ENCODE measurements around the gene RAB25.
"Not testable (repeated sequence)": the region's sequence is repeated elsewhere in the genome, so short reads cannot be mapped to it uniquely, and the experiment has no call there.

Gene RAB25

GRCh38 chr1:156114919-156115513, 54.1 kb downstream of the RAB25 start:
- peak overlapping the region; percentile 94 for H3K4me2 ChIP-seq (ENCODE audit: low read length)
- no peaks in the 10 kb centered on the region for H3K9me3 ChIP-seq (replicated peaks; ENCODE audit: low read length)
- peak overlapping the region; percentile 99 for H3K4me3 ChIP-seq (ENCODE audit: low read length)
- no peaks in the 10 kb centered on the region for H3K27me3 ChIP-seq (ENCODE audit: control insufficient read depth, insufficient read depth, low read length)
- peaks cover 49% of the 10 kb centered on the region for H3K4me1 ChIP-seq (ENCODE audit: control insufficient read depth, insufficient read depth, low read length)
- peak overlapping the region; percentile 100 for H3K9ac ChIP-seq (ENCODE audit: low read depth, low read length)
- H3K36me3 ChIP-seq (ENCODE audit: insufficient read depth, low read length), result peaks cover 26% of the 10 kb centered on the region

GRCh38 chr1:156115514-156116374, 54.8 kb downstream of the RAB25 start:
- peaks cover 57% of the 10 kb centered on the region for H3K4me1 ChIP-seq (ENCODE audit: control insufficient read depth, insufficient read depth, low read length)
- H3K9me3 ChIP-seq (replicated peaks; ENCODE audit: low read length), result no peaks in the 10 kb centered on the region
- H3K4me3 ChIP-seq (ENCODE audit: low read length), result peak overlapping the region; percentile 99
- H3K36me3 ChIP-seq (ENCODE audit: insufficient read depth, low read length), result peaks cover 33% of the 10 kb centered on the region
- peak overlapping the region; percentile 100 for H3K9ac ChIP-seq (ENCODE audit: low read depth, low read length)
- H3K4me2 ChIP-seq (ENCODE audit: low read length), result peak overlapping the region; percentile 94
- no peaks in the 10 kb centered on the region for H3K27me3 ChIP-seq (ENCODE audit: control insufficient read depth, insufficient read depth, low read length)

- H3K4me1 ChIP-seq (ENCODE audit: control insufficient read depth, insufficient read depth, low read length), result peaks cover 63% of the 10 kb centered on the region
- not testable (repeated sequence) for H3K9me3 ChIP-seq (replicated peaks; ENCODE audit: low read length); H3K27me3 ChIP-seq (ENCODE audit: control insufficient read depth, insufficient read depth, low read length)
- H3K36me3 ChIP-seq (ENCODE audit: insufficient read depth, low read length), result peaks cover 39% of the 10 kb centered on the region
- peak overlapping the region; percentile 100 for H3K9ac ChIP-seq (ENCODE audit: low read depth, low read length)
- H3K4me2 ChIP-seq (ENCODE audit: low read length), result peak overlapping the region; percentile 94
- H3K4me3 ChIP-seq (ENCODE audit: low read length), result peak overlapping the region; percentile 99
These were observed 55.8 kb downstream of the RAB25 start for GRCh38 chr1:156116731-156117130.

- Histone ChIP-seq H3K27me3 (ENCODE audit: control insufficient read depth, insufficient read depth, low read length) (no peaks in the 10 kb centered on the region), H3K4me3 (ENCODE audit: low read length) (peak overlapping the region; percentile 99), H3K36me3 (ENCODE audit: insufficient read depth, low read length) (peaks cover 40% of the 10 kb centered on the region), H3K4me1 (ENCODE audit: control insufficient read depth, insufficient read depth, low read length) (peaks cover 63% of the 10 kb centered on the region), H3K9me3 (replicated peaks; ENCODE audit: low read length) (no peaks in the 10 kb centered on the region), H3K9ac (ENCODE audit: low read depth, low read length) (peak overlapping the region; percentile 100), H3K4me2 (ENCODE audit: low read length) (peak overlapping the region; percentile 94)
These were observed 56.6 kb downstream of the RAB25 start for GRCh38 chr1:156117414-156118176.

GRCh38 chr1:156118177-156118868, 57.4 kb downstream of the RAB25 start:
- no peaks in the 10 kb centered on the region for H3K27me3 ChIP-seq (ENCODE audit: control insufficient read depth, insufficient read depth, low read length)
- peaks cover 64% of the 10 kb centered on the region for H3K4me1 ChIP-seq (ENCODE audit: control insufficient read depth, insufficient read depth, low read length)
- peaks cover 42% of the 10 kb centered on the region for H3K36me3 ChIP-seq (ENCODE audit: insufficient read depth, low read length)
- peak overlapping the region; percentile 94 for H3K4me2 ChIP-seq (ENCODE audit: low read length)
- peak overlapping the region; percentile 100 for H3K9ac ChIP-seq (ENCODE audit: low read depth, low read length)
- peak overlapping the region; percentile 99 for H3K4me3 ChIP-seq (ENCODE audit: low read length)
- no peaks in the 10 kb centered on the region for H3K9me3 ChIP-seq (replicated peaks; ENCODE audit: low read length)

GRCh38 chr1:156119503-156120209, 58.7 kb downstream of the RAB25 start:
- Histone ChIP-seq H3K4me1 (ENCODE audit: control insufficient read depth, insufficient read depth, low read length) (peaks cover 67% of the 10 kb centered on the region), H3K27me3 (ENCODE audit: control insufficient read depth, insufficient read depth, low read length) (no peaks in the 10 kb centered on the region), H3K36me3 (ENCODE audit: insufficient read depth, low read length) (peaks cover 42% of the 10 kb centered on the region), H3K4me2 (ENCODE audit: low read length) (peak overlapping the region; percentile 94), H3K9me3 (replicated peaks; ENCODE audit: low read length) (no peaks in the 10 kb centered on the region), H3K4me3 (ENCODE audit: low read length) (peak overlapping the region; percentile 69), H3K9ac (ENCODE audit: low read depth, low read length) (peak overlapping the region; percentile 91)
